Airway epithelial cell (primary cell): Measurements from ENCODE around the gene TTC27. TPM values are rescaled to one million over a fixed set of nuclear protein-coding genes. Genes with fewer than 3 reads are reported as not detected.

Experiments used
- total RNA-seq: library from RNA; depleted of rRNA; stranded (reverse); fragments of >200 nt; gene quantifications from 2 replicates; pipeline ENCODE4 v1.2.3, GENCODE V29; 2015

The TTC27 gene
- total RNA-seq = 8.2 and 12.6 TPM in 2 replicates

GRCh38 chr2:32627814-32628579 is at the start of gene TTC27:
Gene TTC27 (plus strand): TSS chr2:32628050. CDS start chr2:32628293, 243 bp downstream.

